ENCODE measurements around the gene GMDS.

GMDS gene

DNA sequence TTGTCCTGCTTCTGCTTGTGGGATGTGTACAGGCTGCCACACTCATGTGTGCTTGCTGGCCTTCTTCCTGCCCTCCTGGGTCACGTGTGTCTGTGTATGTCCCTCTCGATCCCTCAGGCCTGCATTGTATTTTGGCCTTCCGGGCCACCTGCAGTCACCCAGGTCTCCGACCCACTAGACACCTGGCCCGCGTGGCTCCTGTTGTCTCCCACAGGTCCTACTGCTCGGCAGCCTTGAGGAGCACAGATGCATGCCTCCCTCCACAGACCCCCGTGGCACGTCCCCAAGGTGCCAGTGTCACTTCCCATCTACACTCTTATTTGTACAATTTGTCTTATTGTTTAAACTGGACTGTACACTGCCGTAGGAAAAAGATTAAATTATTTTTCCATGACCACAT is 592.6 kb downstream of the GMDS start:
- no peak overlapping the region for H3K4me3 ChIP-seq (ENCODE audit: low read depth, low read length)
- in situ Hi-C loops (cut with HindIII; ENCODE audit: low sequenced_read_pairs), result no loop called here
- TF ChIP-seq, protein P1, sequence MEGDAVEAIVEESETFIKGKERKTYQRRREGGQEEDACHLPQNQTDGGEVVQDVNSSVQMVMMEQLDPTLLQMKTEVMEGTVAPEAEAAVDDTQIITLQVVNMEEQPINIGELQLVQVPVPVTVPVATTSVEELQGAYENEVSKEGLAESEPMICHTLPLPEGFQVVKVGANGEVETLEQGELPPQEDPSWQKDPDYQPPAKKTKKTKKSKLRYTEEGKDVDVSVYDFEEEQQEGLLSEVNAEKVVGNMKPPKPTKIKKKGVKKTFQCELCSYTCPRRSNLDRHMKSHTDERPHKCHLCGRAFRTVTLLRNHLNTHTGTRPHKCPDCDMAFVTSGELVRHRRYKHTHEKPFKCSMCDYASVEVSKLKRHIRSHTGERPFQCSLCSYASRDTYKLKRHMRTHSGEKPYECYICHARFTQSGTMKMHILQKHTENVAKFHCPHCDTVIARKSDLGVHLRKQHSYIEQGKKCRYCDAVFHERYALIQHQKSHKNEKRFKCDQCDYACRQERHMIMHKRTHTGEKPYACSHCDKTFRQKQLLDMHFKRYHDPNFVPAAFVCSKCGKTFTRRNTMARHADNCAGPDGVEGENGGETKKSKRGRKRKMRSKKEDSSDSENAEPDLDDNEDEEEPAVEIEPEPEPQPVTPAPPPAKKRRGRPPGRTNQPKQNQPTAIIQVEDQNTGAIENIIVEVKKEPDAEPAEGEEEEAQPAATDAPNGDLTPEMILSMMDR (IDR thresholded peaks at IDR 0.05; ENCODE audit: low read depth, low read length), result no peak
- DNase-seq (ENCODE audit: low read depth, low spot score), result no peak

DNA sequence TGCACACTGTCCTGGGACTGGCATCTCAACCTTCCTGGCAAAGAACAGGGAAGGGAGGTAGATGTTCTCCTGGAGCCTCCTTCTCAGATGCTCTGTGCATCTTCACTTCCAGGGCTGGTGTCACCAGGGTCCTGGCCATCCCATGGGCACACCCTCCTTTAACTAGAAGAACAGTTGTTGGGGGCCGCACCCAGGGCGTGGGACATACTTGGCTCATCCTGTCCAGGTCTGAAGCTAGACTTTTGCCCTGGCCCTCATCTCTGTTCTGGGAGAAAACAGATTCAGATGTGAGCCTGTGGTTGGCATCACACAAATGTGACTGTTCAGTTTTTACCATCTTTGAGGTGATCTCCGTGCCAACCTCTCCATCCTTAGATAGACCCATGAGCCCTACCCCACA is 594.0 kb downstream of the GMDS start:
- H3K4me3 ChIP-seq (ENCODE audit: low read depth, low read length), result no peak overlapping the region
- DNase-seq (ENCODE audit: low read depth, low spot score), result no peak
- TF ChIP-seq, protein P1 (IDR thresholded peaks at IDR 0.05; ENCODE audit: low read depth, low read length), result no peak
- in situ Hi-C loops (cut with HindIII; ENCODE audit: low sequenced_read_pairs), result no loop called here

DNA sequence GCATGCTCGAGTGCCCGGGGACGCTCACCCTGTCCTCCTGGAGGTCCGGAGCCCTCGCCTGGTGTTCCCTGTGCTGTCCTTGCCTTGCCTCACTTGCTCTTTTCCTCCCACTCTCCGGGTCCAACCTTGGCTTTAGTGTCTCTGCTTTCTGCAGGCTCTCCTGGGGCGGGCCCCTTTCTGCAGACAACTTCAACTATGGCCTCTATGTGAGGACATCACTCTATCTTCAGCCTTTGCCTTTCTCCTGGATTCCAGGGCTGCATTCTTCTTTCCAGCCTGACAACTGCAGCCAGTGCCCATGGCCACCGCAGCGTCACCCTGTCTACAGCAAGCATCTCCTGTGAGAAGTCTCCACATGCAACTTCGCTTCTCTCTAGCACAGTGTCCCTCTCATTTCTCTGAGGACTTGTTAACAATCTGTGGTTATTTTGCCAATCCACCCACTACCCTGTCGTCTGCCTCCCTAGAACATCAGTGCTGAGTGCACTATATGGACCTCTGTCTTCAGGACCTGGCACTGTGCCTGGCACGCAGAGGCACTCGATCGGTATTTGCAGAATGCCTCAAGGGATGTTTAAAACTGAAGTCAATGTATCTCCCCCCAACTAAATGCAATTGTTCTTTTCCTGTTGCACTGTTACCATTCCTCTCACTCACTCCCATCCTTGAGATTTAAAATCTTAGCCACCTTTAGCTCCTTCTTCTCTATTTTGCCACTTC is 599.8 kb downstream of the GMDS start:
- DNase-seq (ENCODE audit: low read depth, low spot score), result no peak
- in situ Hi-C loops (cut with HindIII; ENCODE audit: low sequenced_read_pairs), result no loop called here
- TF ChIP-seq, protein P1 (IDR thresholded peaks at IDR 0.05; ENCODE audit: low read depth, low read length), result no peak
- H3K4me3 ChIP-seq (ENCODE audit: low read depth, low read length), result no peak overlapping the region

DNA sequence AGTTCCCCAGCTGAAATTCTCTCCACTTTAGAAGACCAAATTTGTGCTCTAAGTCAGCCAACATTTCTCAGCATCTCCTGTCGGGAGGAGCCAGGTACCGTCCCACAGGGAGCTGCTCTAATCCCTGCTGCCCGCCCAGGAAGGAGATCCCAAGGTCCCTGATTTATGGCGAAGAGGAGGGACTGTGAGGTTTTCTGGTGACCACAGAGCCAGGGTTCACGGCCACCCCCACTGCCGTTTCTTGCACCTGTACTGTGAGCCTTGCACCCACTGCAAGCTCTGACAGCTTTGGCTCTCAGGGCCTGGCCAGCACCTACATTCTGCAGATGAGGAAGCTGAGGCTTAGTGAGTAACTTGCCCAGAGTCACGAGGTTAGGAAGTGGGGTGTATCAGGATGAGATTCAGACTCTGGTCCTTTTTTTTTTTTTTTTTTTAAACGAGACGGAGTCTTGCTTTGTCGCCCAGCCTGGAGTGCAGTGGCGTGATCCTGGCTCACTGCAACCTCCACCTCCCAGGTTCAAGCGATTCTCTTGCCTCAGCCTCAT is 600.8 kb downstream of the GMDS start:
- in situ Hi-C loops (cut with HindIII; ENCODE audit: low sequenced_read_pairs), result no loop called here
- TF ChIP-seq, protein P1 (IDR thresholded peaks at IDR 0.05; ENCODE audit: low read depth, low read length), result no peak
- no peak overlapping the region for H3K4me3 ChIP-seq (ENCODE audit: low read depth, low read length)
- DNase-seq (ENCODE audit: low read depth, low spot score), result no peak

DNA sequence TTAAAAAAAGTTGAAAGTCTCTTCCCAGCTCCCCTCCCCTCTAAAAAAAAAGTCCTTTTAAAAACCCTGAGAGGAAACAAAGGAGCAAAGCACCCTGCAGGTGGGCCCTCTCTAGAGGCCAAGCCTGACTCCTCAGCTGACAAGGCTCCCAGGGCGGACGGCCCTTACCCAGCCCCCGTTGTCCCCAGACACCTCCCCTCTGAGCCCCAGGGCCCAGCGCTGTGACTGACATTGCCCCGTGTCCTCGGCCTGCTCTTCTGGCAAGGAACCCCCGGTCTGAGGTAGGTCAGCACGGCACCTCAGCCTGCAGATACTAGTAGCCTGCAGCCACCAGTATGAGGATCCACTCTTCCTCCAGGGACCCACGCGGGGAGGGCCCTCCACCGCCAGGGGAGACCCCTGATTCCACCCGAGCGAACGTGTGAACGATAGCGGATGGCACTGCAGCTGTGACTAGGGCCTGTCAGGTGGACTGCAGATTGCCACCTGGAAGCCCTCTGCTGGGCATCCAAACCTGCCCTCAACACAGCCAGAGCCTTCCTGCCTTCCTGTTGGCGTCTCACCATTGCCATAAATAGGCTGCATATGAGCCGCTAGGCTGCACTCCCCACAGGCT is 601.5 kb downstream of the GMDS start:
- no peak overlapping the region for H3K4me3 ChIP-seq (ENCODE audit: low read depth, low read length)
- no peak for DNase-seq (ENCODE audit: low read depth, low spot score)
- TF ChIP-seq, protein P1 (IDR thresholded peaks at IDR 0.05; ENCODE audit: low read depth, low read length), result no peak
- in situ Hi-C loops (cut with HindIII; ENCODE audit: low sequenced_read_pairs), result no loop called here

DNA sequence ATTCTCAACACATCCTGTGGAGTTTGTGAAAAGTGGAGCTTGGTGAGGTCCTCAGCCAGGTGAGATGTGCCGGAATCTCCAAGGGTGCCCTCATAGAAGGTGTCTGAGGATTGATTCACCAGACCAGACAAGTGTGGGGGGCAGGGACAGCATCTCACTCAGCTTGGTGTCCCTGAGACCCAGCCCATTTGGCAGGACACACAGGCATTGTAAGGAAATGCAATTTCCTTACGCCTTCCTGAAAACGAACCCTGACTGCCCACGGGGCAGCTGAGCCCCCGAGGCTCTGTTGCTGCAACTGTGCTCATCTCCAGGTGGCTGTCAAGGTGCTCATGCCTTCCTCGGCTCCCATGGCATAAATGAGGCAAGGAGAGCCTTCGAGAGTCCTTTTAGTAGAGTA is 602.3 kb downstream of the GMDS start:
- in situ Hi-C loops (cut with HindIII; ENCODE audit: low sequenced_read_pairs), result no loop called here
- H3K4me3 ChIP-seq (ENCODE audit: low read depth, low read length), result no peak overlapping the region
- DNase-seq (ENCODE audit: low read depth, low spot score), result no peak
- TF ChIP-seq, protein P1 (IDR thresholded peaks at IDR 0.05; ENCODE audit: low read depth, low read length), result no peak
